GM21576 (cell line): ENCODE measurements around the gene TYW1B.
"Not testable (repeated sequence)": the region's sequence is repeated elsewhere in the genome, so short reads cannot be mapped to it uniquely, and the experiment has no call there.

ENCODE experiments used
- ATAC-seq: cut with Tn5 transposase; IDR thresholded peaks from one replicate; pipeline ENCODE4 v1.9.1; 2021; ENCODE audit warnings: mild to moderate bottlenecking, moderate library complexity; ENCODE audit not compliant: unreplicated experiment

The TYW1B gene

GRCh38 chr7:72827839-72828591 is at the start of gene TYW1B:
TSS of gene TYW1B (minus strand) at chr7:72828200. CDS start at chr7:72828075, 125 bp downstream.
- ATAC-seq = peak; percentile 85

- not testable (repeated sequence) for ATAC-seq
These were observed 39.6 kb upstream of the TYW1B start for GRCh38 chr7:72867591-72867990.

GRCh38 chr7:72858846-72859400 is 30.9 kb upstream of the TYW1B start:
- ATAC-seq = not testable (repeated sequence)

- not testable (repeated sequence) for ATAC-seq
These were observed 29.9 kb upstream of the TYW1B start for GRCh38 chr7:72857925-72858324.

- ATAC-seq = not testable (repeated sequence)
These were observed 27.3 kb upstream of the TYW1B start for GRCh38 chr7:72855261-72855660.

- ATAC-seq = not testable (repeated sequence)
These were observed 24.9 kb upstream of the TYW1B start for GRCh38 chr7:72852937-72853336.

- ATAC-seq = not testable (repeated sequence)
These were observed 22.7 kb upstream of the TYW1B start for GRCh38 chr7:72850746-72851145.

GRCh38 chr7:72844146-72844545 is 16.1 kb upstream of the TYW1B start:
- not testable (repeated sequence) for ATAC-seq

GRCh38 chr7:72843166-72843565 is 15.2 kb upstream of the TYW1B start:
- ATAC-seq = not testable (repeated sequence)

- not testable (repeated sequence) for ATAC-seq
These were observed 13.0 kb upstream of the TYW1B start for GRCh38 chr7:72840966-72841511.

- ATAC-seq = not testable (repeated sequence)
These were observed 10.3 kb upstream of the TYW1B start for GRCh38 chr7:72838315-72838714.

GRCh38 chr7:72837291-72837690 is 9.3 kb upstream of the TYW1B start:
- not testable (repeated sequence) for ATAC-seq

- ATAC-seq = not testable (repeated sequence)
These were observed 2.6 kb upstream of the TYW1B start for GRCh38 chr7:72830567-72830966.

- peak; percentile 29 for ATAC-seq
These were observed 1.8 kb upstream of the TYW1B start for GRCh38 chr7:72829687-72830354.

GRCh38 chr7:72829291-72829686 is 1.3 kb upstream of the TYW1B start:
- peak; percentile 41 for ATAC-seq

GRCh38 chr7:72823765-72824732 is 4.0 kb downstream of the TYW1B start:
- ATAC-seq = not testable (repeated sequence)

- not testable (repeated sequence) for ATAC-seq
These were observed 5.5 kb downstream of the TYW1B start for GRCh38 chr7:72822497-72822896.

GRCh38 chr7:72818663-72819361 is 9.2 kb downstream of the TYW1B start:
- ATAC-seq = not testable (repeated sequence)

- not testable (repeated sequence) for ATAC-seq
These were observed 10.3 kb downstream of the TYW1B start for GRCh38 chr7:72817661-72818060.
